Kidney (tissue), 14 donors: ENCODE measurements around the gene CD1B. TPM values are rescaled to one million over a fixed set of nuclear protein-coding genes. Genes with fewer than 3 reads are reported as not detected.
"Not testable (repeated sequence)": the region's sequence is repeated elsewhere in the genome, so short reads cannot be mapped to it uniquely, and the experiment has no call there.

ENCODE experiments used
- DNase-seq, 5 donors: peaks; one replicate each; pipeline ENCODE4 v3.0.0-alpha.2; 2013 to 2020
- FAIRE-seq: peaks from 2 replicates; lab custom pipeline; 2012; peaks lifted over from hg19 to GRCh38; lab: Jason Lieb, UNC
- H3K27ac ChIP-seq, 2 donors: one replicate each; pipeline ENCODE4 v1.7.0; 2013; ENCODE audit warnings: low read depth in 2 of 2, low read length in 2 of 2, inconsistent platforms in 1 of 2
- H3K27me3 ChIP-seq: one replicate; pipeline ENCODE4 v1.7.1; 2013; ENCODE audit warnings: low read length, inconsistent platforms; ENCODE audit not compliant: control insufficient read depth, insufficient read depth
- H3K36me3 ChIP-seq, 3 donors: one replicate each; pipeline versions ENCODE4 v1.7.0 to v1.7.1; 2013; ENCODE audit warnings: low read length in 3 of 3, control low read depth in 1 of 3, inconsistent platforms in 1 of 3; ENCODE audit not compliant: insufficient read depth in 3 of 3, control insufficient read depth in 2 of 3
- H3K4me1 ChIP-seq, 3 donors: one replicate each; pipeline versions ENCODE4 v1.7.0 to v1.7.1; 2013; ENCODE audit warnings: low read length in 3 of 3, inconsistent platforms in 1 of 3, low read depth in 1 of 3; ENCODE audit not compliant: control insufficient read depth in 2 of 3, insufficient read depth in 2 of 3
- H3K4me3 ChIP-seq, 3 donors: one replicate each; pipeline versions ENCODE4 v1.7.0 to v1.8.1; 2013; ENCODE audit warnings: low read length in 3 of 3, control low read depth in 1 of 3, inconsistent platforms in 1 of 3
- H3K9ac ChIP-seq, 3 donors: one replicate each; pipeline versions ENCODE4 v1.7.0 to v1.7.1; 2013; ENCODE audit warnings: low read length in 3 of 3, control low read depth in 1 of 3, inconsistent platforms in 1 of 3
- H3K9me3 ChIP-seq, 3 donors: one replicate each; pipeline versions ENCODE4 v1.7.0 to v1.7.1; 2013; ENCODE audit warnings: low read length in 3 of 3, control low read depth in 1 of 3, inconsistent platforms in 1 of 3; ENCODE audit not compliant: control insufficient read depth in 2 of 3, insufficient read depth in 1 of 3
- intact Hi-C: fragments of 100-400 bp; cut with DNase I; formaldehyde crosslinking; loops from one replicate; pipeline ENCODE4 v1.11.1; 2022
- polyA plus RNA-seq: library from polyadenylated mRNA; stranded (reverse); fragments of 350-450 nt; fragmentation: Illumina TruSeq; extraction: RNeasy Lipid Tissue Mini Kit (QIAGEN cat#74804); gene quantifications from one replicate; pipeline ENCODE4 v1.2.3, GENCODE V29; 2014; ENCODE audit warnings: low read depth, low replicate concordance; ENCODE audit not compliant: insufficient read depth
- total RNA-seq: library from RNA; stranded (reverse); fragmentation: NEBNext Ultra II Directional; extraction: Animal tissue kit (Norgen Biotek cat#: 25700); gene quantifications from one replicate; pipeline ENCODE4 v1.2.1, GENCODE V29; 2021
- TF ChIP-seq, protein P1 (sequence below): IDR thresholded peaks from 3 replicates; pipeline ENCODE4 v1.5.1; 2012; ENCODE audit warnings: mild to moderate bottlenecking, moderate library complexity, borderline replicate concordance; ENCODE audit not compliant: insufficient read depth; ENCODE audit errors: extremely low read depth
- donor health status: control.
- donor health status: control.
- donor health status: control.
- donor health status: control.
- donor health status: control.
- donor health status: DM: yes; HTN: yes; CAD: no.
- donor health status: Normal renal cell carcinoma (clear cell type).

CD1B gene
- total and polyA plus RNA-seq, 2 donors from 2014 or later = 0.60 TPM; not detected in 1

DNA sequence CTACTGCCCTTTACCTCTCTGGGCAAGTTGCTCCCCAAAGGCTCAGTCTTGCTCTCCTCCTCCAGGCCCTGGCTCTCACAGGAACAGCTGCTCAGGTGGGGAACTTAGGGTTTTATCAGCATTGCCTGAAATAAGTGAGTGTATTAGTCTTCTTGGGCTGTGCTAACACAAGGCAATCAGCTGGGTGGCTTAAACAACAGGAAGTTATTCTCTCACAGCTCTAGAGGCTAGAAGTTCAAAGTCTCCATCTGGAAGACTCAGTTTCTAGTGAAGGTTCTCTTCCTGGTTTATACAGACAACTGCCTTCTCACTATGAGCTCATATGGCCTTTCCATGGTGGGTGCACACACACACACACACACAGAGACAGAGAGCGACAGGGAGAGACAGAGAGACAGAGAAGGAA is 44.4 kb downstream of the CD1B start:
- Histone ChIP-seq H3K4me1 (no peaks in the 10 kb centered on the region), H3K36me3 (no peaks in the 10 kb centered on the region), H3K27me3 (no peaks in the 10 kb centered on the region), H3K4me3 (no peak overlapping the region), H3K9ac (no peak overlapping the region), H3K9me3 (no peaks in the 10 kb centered on the region), H3K27ac (no peak overlapping the region)
- intact Hi-C loops = no loop called here
- DNase-seq (no peak), FAIRE-seq (no peak)
- TF ChIP-seq, protein P1, sequence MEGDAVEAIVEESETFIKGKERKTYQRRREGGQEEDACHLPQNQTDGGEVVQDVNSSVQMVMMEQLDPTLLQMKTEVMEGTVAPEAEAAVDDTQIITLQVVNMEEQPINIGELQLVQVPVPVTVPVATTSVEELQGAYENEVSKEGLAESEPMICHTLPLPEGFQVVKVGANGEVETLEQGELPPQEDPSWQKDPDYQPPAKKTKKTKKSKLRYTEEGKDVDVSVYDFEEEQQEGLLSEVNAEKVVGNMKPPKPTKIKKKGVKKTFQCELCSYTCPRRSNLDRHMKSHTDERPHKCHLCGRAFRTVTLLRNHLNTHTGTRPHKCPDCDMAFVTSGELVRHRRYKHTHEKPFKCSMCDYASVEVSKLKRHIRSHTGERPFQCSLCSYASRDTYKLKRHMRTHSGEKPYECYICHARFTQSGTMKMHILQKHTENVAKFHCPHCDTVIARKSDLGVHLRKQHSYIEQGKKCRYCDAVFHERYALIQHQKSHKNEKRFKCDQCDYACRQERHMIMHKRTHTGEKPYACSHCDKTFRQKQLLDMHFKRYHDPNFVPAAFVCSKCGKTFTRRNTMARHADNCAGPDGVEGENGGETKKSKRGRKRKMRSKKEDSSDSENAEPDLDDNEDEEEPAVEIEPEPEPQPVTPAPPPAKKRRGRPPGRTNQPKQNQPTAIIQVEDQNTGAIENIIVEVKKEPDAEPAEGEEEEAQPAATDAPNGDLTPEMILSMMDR = no peak

DNA sequence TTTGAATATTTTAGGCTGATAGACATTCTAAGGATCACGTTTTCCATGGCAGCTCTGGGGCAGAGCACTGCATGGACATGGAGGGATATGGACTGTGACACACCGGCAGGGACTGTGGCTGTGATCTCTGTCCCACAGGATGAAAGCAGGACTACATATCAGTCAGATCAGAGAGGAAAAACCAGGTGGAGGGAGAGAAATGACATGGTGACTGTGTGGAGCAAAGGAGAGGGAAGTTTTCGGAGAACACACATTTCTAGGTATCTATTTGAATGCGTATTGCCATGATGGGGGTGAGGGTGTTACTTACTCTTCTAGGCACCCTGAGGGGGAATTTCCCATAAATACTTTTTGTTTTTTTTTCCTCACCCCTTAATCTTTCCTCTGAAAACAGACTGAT is 44.8 kb downstream of the CD1B start:
- H3K36me3 ChIP-seq = no peaks in the 10 kb centered on the region
- no peak for DNase-seq
- no peaks in the 10 kb centered on the region for H3K4me1 ChIP-seq
- no peak overlapping the region for H3K4me3 ChIP-seq
- no peaks in the 10 kb centered on the region for H3K9me3 ChIP-seq
- no peak overlapping the region for H3K9ac ChIP-seq
- H3K27ac ChIP-seq = no peak overlapping the region
- H3K27me3 ChIP-seq = no peaks in the 10 kb centered on the region
- no peak for FAIRE-seq
- intact Hi-C loops = no loop called here
- TF ChIP-seq, protein P1 = no peak

DNA sequence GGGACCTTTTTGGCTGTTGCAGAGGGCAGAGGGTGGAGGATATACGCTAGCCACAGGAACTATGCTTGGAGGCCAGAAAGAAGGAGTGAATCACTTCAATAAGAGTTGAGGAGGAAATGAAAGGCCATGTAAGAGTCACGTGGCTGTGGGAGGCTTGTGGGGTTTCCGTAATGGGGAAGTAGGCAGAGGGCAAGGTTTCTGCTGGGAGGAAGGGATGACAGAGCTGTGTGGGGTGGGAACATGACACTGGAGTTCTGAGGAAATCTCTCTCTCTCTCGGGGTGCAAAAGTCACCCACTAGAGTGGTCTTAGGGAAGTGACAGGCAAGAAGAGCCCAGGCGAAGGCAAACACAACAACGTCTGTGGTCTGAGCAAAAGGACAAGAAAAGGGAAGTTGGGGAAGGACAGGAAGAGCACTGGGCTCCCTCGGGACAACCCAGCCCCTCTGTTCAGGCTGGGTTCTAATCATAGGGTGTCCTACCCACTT is 45.5 kb downstream of the CD1B start:
- H3K27ac ChIP-seq = no peak overlapping the region
- no peak overlapping the region for H3K4me3 ChIP-seq
- no peak for FAIRE-seq
- TF ChIP-seq, protein P1 = no peak
- peak in 1 of 5 donors; percentile 15 for DNase-seq
- intact Hi-C loops = no loop called here
- no peaks in the 10 kb centered on the region for H3K36me3 ChIP-seq
- H3K9me3 ChIP-seq = peaks cover 0 to 2% (median 0%) of the 10 kb centered on the region in 3 donors
- no peak overlapping the region for H3K9ac ChIP-seq
- H3K27me3 ChIP-seq = no peaks in the 10 kb centered on the region
- no peaks in the 10 kb centered on the region for H3K4me1 ChIP-seq

DNA sequence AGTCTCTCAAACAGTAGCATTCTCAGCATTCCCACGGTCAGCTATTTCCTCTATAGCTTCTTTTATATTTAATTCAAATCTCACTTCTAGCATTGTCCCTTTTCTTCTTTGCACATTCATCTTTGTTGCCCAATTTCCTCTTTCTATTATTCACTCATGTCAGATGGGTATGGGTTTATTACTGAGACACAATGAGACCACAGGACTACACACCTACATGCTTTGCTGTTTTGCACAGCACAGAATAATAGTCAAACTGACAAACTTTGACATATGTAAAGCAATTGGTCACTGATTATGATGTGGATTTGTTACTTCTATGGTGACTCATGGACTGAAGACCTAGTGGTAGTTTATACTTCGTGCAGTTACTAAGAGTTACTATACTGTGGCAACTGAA is 47.4 kb downstream of the CD1B start:
- no peak overlapping the region for H3K4me3 ChIP-seq
- intact Hi-C loops = no loop called here
- no peak for DNase-seq
- TF ChIP-seq, protein P1 = no peak
- no peaks in the 10 kb centered on the region for H3K4me1 ChIP-seq
- no peak overlapping the region for H3K9ac ChIP-seq
- H3K27ac ChIP-seq = no peak overlapping the region
- H3K36me3 ChIP-seq = no peaks in the 10 kb centered on the region
- H3K9me3 ChIP-seq = peaks cover 0 to 2% (median 0%) of the 10 kb centered on the region in 3 donors
- H3K27me3 ChIP-seq = no peaks in the 10 kb centered on the region
- FAIRE-seq = no peak

DNA sequence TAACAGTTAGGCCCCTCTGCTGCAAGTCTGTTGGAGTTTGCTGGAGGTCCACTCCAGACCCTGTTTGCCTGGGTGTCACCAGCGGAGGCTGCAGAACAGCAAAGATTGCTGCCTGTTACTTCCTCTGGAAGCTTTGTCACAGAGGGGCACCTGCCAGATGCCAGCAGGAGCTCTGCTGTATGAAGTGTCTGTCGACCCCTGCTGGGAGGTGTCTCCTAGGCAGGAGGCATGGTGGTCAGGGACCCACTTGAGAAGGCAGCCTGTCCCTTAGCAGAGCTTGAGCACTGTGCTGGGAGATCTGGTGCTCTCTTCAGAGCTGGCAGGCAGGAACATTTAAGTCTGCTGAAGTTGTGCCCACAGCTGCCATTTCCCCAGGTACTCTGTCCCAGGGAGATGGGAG is 48.9 kb downstream of the CD1B start:
- H3K36me3 ChIP-seq, H3K27ac ChIP-seq, H3K4me3 ChIP-seq, FAIRE-seq, H3K27me3 ChIP-seq, H3K4me1 ChIP-seq, intact Hi-C loops, H3K9me3 ChIP-seq, H3K9ac ChIP-seq, DNase-seq: not testable (repeated sequence)
